ENCODE data around the gene SNX33.
"Not testable (repeated sequence)": the region's sequence is repeated elsewhere in the genome, so short reads cannot be mapped to it uniquely, and the experiment has no call there.

The SNX33 gene

GRCh38 chr15:75620058-75620820, 27.5 kb upstream of the SNX33 start:
- TF ChIP-seq CTCF (IDR thresholded peaks at IDR 0.05; ENCODE audit: extremely low read depth, missing control alignments) = no peak
- no peak for DNase-seq (ENCODE audit: low spot score)

- no peak for TF ChIP-seq CTCF (IDR thresholded peaks at IDR 0.05; ENCODE audit: extremely low read depth, missing control alignments)
- no peak for DNase-seq (ENCODE audit: low spot score)
Measured at GRCh38 chr15:75620841-75621391, 26.8 kb upstream of the SNX33 start.

- DNase-seq (ENCODE audit: low spot score) = no peak
- no peak for TF ChIP-seq CTCF (IDR thresholded peaks at IDR 0.05; ENCODE audit: extremely low read depth, missing control alignments)
Measured at GRCh38 chr15:75622505-75622904, 25.2 kb upstream of the SNX33 start.

- DNase-seq (ENCODE audit: low spot score) = peak; percentile 96
Measured at GRCh38 chr15:75625542-75626347, 22.0 kb upstream of the SNX33 start, which contains the start of gene SNUPN. TSS of gene SNUPN (minus strand) at chr15:75625725. CDS start at chr15:75621051, 4,674 bp downstream.

GRCh38 chr15:75631935-75632334, 15.8 kb upstream of the SNX33 start:
- no peak for TF ChIP-seq CTCF (IDR thresholded peaks at IDR 0.05; ENCODE audit: extremely low read depth, missing control alignments)
- DNase-seq (ENCODE audit: low spot score) = no peak

More at GRCh38 chr15:75625542-75626347, 22.0 kb upstream of the SNX33 start, which contains the start of gene SNUPN:
- no peak for TF ChIP-seq CTCF (IDR thresholded peaks at IDR 0.05; ENCODE audit: extremely low read depth, missing control alignments)

- not testable (repeated sequence) for DNase-seq (ENCODE audit: low spot score)
Measured at GRCh38 chr15:75633922-75634321, 13.8 kb upstream of the SNX33 start.

GRCh38 chr15:75636026-75636425, 11.7 kb upstream of the SNX33 start:
- no peak for DNase-seq (ENCODE audit: low spot score)
- TF ChIP-seq CTCF (IDR thresholded peaks at IDR 0.05; ENCODE audit: extremely low read depth, missing control alignments) = no peak

Data from GM20000 (cell line).